ENCODE results near the gene GBP5.
"Not testable (repeated sequence)": the region's sequence is repeated elsewhere in the genome, so short reads cannot be mapped to it uniquely, and the experiment has no call there.

Gene GBP5

GRCh38 chr1:89272269-89273041, at the start of gene GBP5:
TSS of gene GBP5 (minus strand) at chr1:89272860. CDS start at chr1:89269555, 3,305 bp downstream.
- peak; percentile 82 for DNase-seq

GRCh38 chr1:89322402-89322801, 49.7 kb upstream of the GBP5 start:
- no peak for DNase-seq

- DNase-seq: no peak
These were observed 39.9 kb upstream of the GBP5 start for GRCh38 chr1:89312572-89312971.

DNA sequence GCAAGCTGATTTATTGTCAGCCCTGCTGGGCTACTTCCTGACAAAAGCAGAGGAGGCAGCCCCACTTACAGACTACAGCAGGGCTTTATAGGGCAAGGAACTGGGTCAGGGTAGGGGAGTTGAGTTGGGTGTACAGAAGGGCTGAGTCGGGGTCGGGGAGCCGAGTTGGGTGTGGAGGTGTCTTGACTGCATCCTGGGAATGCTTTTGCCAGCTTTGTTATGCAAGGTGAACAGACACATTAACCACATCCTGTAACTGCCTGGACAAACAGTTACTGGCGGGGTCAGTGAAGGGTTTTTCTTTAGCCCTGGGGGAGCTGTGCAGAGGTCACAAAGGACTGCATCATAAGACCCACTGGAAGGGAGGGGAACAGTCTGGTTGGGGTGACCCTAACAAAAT, 39.1 kb upstream of the GBP5 start:
- DNase-seq: no peak

- no peak for DNase-seq
These were observed 38.3 kb upstream of the GBP5 start for GRCh38 chr1:89310976-89311375.

GRCh38 chr1:89310505-89310904, 37.8 kb upstream of the GBP5 start:
- DNase-seq: no peak

DNA sequence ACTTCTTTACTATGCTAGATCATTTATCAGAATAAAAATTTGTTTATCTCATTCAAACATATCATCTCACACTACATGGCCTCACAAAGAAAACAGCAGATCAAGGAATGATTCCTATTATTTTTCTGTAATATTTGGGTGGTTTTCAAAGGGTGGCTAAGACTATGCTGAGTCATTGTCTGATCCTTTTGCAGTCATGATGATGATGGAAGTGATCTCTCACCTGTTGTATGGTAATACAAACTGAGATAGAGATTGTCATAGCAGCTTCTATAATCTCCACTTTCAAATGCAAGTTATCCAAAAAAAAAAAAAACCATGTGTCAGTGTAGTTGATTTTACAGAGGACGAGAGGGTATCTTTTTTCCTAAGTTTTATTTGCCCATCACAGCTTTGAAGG, 37.2 kb upstream of the GBP5 start:
- DNase-seq: no peak

GRCh38 chr1:89306273-89306672, 33.6 kb upstream of the GBP5 start:
- DNase-seq: no peak

DNA sequence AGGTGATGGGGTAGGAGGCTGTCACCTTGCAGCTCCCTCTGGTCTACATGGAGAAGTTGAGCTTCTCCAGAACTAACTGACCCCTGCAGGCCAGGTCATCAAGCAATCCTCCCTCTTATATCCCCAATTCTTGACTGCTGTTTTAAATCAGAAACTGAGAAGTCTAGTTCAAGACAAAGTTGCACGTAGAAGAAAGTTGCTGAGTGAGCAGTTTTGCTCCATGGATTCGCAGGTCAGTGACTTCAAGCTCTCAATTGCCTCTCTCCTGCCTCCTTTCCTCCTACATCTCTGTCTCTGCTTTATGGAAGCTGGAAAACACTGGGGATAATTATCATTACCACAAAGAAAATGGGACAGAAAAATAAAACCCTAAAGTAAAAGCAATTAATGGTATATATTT, 32.8 kb upstream of the GBP5 start:
- DNase-seq: no peak

- no peak for DNase-seq
These were observed 32.0 kb upstream of the GBP5 start for GRCh38 chr1:89304572-89305230.

DNA sequence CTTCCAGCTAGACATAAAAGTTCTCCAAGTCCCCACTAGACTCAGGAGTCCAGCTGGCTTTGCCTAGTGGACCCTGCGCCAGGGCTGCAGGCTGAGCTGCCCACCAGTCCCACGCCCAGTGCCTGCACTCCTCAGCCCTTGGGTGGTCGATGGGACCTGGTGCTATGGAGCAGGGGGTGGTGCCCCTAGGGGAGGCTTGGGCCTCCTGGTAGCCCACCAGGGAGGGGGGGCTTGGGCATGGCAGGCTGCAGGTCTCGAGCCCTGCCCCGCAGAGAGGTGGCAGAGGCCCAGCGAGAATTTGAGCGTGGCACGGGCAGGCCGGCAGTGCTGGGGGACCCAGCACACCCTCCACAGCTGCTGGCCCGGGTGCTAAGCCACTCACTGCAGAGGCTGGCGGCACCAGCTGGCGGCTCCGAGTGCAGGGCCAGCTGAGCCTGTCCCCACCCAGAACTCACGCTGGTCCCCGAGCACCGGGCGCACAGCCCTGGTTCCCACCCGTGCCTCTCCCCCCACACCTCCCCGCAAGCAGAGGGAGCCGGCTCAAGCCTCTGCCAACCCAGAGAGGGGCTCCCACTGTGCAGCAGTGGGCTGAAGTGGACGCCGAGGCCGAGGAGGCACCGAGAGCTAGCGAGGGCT, 30.2 kb upstream of the GBP5 start:
- no peak for DNase-seq

DNA sequence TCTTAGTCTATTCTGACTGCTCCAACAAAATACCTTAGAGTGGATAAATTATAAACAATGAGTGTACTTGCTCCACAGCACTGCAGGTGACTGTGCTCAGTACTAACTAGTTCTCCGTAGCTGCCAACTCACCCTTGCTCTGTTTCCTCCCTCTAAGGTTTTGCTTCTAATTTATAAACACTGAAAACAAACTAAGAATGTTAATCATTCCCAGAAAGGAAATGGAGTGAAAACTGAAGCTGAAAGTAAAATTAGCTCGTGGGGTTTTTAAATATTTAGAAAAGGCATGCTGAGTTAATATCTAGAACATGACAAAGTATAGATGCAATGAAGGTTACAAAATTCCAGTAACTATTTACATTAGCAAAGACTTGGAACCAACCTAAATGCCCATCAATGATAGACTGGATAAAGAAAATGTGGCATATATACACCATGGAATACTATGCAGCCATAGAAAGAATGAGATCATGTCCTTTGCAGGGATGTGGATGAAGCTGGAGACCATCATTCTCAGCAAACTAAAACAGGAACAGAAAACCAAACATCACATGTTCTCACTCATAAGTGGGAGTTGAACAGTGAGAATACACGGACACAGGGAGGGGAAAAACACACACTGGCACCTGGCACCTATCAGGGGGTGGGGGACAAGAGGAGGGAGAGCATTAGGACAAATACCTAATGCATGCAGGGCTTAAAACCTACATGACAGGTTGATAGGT, 27.2 kb upstream of the GBP5 start:
- DNase-seq: not testable (repeated sequence)

- no peak for DNase-seq
These were observed 25.8 kb upstream of the GBP5 start for GRCh38 chr1:89298461-89298860.

DNA sequence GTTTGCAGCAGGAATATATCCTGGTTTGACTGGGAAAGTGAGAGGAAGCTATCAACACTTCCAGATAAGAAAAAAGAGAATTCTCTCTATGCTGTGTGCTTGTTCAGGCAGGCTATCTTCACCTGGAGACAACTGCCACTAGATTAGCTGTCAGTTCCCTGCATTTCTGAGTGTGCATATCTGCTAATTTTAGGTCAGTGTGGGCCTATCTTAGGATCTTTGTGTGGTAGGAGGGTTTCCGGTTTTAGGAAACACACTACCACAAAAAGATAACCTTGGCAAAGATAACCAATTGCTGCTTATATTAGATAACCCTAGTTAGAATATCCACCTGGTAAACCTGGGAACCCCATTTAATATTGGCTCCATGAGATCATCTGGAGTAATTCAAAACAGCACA, 22.5 kb upstream of the GBP5 start:
- DNase-seq: no peak

DNA sequence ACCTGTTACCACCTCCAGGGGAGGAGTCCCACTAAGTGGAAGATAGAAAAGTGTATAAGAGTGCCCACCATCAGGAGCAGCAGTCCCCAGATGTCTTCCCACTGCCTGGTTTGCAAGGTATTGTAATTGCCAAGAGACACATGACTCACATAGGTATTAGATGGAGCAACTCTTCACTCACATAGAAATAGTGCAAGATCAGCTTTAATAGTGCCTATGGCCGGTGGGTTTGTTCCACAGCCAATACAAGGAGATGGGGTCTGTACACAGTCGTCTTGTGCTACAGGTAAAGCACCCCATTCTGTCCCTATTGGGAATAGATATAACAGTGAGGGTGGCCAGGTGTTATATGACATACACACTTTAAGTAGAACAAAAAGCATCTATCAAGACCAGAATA, 18.6 kb upstream of the GBP5 start:
- DNase-seq: no peak

GRCh38 chr1:89288051-89288340, 15.3 kb upstream of the GBP5 start:
- no peak for DNase-seq

DNA sequence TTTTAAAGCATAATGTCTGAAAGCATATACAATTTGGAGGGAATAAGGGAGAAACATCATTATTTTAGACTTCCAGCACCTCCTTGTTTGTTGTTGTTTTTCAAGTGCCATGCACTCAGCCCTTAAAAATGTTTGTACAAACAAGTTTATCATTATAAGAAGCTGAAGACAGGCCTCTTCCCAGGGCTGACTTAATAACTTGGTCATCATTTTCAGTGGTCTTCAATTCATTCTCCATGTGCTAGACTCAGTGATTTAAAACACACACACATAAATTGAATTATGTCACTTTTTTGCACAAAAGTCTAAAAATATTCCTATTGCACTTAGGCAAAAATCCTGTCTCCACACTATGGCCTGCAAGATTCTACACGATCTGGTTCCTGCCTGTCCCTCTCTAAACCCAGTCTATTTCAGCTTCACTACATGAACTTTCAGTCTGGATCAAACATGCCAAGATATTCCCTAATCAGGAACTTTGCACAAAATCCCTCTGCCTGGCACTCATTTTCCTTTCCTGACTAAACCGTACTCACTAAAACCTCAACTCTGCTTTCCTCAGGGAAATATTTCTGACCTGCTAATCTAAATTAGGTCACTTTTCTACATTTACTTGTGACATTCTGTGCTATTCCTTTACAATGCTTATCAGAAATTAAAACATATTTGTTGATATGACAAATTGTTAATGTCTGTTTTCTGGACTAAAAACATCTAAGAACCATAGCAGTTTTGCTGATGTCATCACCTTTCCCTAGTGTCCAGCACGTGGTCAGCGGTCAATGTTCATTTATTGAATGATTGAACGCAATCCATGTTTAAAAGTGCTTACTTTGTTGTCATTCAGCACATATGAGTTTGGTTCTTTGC, 14.8 kb upstream of the GBP5 start:
- no peak for DNase-seq

- no peak for DNase-seq
These were observed 14.0 kb upstream of the GBP5 start for GRCh38 chr1:89286549-89287180.

- no peak for DNase-seq
These were observed 13.2 kb upstream of the GBP5 start for GRCh38 chr1:89285745-89286380.

- not testable (repeated sequence) for DNase-seq
These were observed 11.6 kb upstream of the GBP5 start for GRCh38 chr1:89284078-89284763.

DNA sequence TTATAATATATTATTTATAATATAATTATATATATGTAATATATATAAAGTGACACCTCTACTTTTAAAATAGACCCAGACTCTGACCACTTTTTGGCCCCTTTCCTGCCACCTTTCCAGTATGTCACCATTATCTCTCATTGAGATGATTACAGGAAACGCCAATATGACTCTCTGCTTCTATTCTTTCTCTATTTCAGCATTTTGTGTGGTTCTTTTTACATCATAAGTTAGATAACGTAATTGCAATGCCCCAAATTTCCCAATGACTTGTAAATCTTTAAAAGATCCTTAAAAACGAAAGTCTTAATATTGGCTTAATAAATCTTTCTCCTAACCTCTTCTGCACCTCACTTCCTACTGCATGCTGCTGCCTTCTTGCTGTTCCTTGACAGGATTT, 8.1 kb upstream of the GBP5 start:
- DNase-seq: no peak
